Measurements from ENCODE around the gene TTYH1.
"Not testable (repeated sequence)": the region's sequence is repeated elsewhere in the genome, so short reads cannot be mapped to it uniquely, and the experiment has no call there.

- TF ChIP-seq NFRKB (IDR thresholded peaks at IDR 0.05); ZNF384 (IDR thresholded peaks at IDR 0.05); FOXM1 (IDR thresholded peaks at IDR 0.05; ENCODE audit: borderline replicate concordance); ARNT (IDR thresholded peaks at IDR 0.05); BHLHE40 (IDR thresholded peaks at IDR 0.05; ENCODE audit: borderline replicate concordance); SUZ12 (IDR thresholded peaks at IDR 0.05); L3MBTL2 (conservative IDR thresholded peaks at IDR 0.05); FOXK2 (IDR thresholded peaks at IDR 0.05); TARDBP (IDR thresholded peaks at IDR 0.05); PKNOX1 (IDR thresholded peaks at IDR 0.05); HDGF (IDR thresholded peaks at IDR 0.05; ENCODE audit: borderline replicate concordance): not testable (repeated sequence)
Observed at GRCh38 chr19:54369688-54370433, 45.4 kb upstream of the TTYH1 start.

Data from HEK293T (cell line).